Measurements from ENCODE around the gene SMAD4.
"Not testable (repeated sequence)": the region's sequence is repeated elsewhere in the genome, so short reads cannot be mapped to it uniquely, and the experiment has no call there.

SMAD4 gene

DNA sequence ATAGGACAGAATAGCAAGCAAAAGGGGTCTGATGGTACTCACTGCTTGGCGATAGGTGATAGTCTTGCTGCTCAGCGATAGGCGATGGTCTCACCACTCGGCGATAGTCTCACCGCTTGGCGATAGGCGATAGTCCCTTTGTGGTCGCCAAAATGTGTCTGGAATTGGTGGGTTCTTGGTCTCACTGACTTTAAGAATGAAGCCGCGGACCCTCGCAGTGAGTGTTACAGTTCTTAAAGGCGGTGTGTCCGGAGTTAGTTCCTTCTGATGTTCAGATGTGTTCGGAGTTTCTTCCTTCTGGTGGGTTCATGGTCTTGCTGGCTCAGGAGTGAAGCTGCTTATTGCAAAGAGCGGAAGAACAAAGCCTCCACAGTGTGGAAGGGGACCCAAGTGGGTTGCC is 90.0 kb downstream of the SMAD4 start:
- DNase-seq, result not testable (repeated sequence)

DNA sequence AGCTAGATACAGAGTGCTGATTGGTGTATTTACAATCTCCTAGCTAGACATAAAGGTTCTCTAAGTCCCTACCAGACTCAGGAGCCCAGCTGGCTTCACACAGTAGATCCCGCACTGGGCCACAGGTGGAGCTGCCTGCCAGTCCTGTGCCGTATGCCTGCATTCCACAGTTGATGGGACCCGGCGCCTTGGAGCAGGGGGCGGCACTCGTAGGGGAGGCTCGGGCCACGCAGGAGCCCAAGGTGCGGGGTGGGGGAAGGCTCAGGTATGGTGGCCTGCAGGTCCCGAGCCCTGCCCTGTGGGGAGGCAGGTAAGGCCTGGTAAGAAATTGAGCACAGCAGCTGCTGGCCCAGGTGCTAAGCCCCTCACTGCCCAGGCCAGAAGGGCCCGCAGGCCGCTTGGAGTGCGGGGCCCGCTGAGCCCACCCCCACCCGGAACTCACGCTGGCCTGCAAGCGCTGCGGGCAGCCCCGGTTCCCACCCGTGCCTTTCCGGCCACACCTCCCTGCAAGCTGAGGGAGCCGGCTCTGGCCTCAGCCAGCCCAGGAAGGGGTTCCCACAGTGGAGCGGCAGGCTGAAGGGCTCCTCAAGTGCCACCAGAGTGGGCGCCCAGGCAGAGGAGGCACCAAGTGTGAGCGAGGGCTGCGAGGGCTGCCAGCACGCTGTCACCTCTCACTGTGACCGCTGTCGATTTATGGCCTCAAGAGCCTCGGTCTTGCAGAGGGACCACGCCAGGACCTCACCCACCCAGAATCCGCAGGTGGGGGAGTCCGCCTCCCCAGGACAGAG is 91.0 kb downstream of the SMAD4 start:
- DNase-seq, result no peak

DNA sequence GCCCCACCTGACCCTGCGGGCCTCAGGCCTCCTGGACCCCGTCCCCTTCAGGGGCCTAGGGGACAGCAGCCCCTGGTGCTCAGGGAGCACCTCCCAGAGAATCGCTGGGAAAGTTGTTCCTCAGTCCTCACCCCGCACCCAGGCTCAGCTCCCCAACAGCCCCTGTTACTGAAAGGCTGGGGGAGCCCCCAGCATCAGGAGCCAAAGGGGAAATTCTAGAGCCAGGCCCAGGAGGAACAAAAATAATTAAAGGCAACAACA is 91.5 kb downstream of the SMAD4 start:
- no peak for DNase-seq

DNA sequence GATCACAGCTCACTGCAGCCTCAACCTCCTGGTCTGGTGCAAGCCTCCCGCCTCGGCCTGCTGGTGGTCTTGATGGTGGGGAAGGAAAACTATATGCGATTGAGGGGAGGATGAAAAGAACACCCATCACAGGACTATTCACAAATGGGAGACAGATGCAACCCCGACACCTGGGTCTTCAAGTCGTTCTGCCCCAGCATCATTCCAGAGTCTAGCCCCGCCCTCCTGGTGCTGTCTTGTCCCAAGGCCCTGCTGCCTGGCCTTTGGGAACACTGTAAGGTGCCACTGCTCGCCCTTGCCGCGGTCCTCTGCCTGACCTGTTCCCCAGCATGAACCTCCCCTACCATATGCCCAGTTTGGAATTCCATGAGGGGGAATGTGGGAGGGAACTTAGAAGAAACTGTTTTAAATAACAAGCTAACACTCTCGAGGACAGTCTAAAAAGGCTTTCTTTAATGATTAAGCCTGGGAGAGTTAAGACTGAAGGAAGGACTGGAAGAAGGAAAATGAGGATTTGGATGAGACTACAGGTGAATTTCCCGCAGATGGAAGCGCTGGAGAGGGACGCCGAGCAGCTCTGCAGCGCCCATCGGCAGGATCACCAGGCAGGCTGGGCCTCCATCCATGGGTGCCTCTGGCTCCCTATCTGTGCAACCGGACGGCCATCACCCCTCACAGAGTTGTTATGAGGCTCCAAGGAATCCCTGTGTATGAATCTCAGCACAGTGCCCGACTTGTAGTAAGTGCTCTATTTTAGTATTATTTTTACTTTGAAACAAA is 92.4 kb downstream of the SMAD4 start:
- no peak for DNase-seq

DNA sequence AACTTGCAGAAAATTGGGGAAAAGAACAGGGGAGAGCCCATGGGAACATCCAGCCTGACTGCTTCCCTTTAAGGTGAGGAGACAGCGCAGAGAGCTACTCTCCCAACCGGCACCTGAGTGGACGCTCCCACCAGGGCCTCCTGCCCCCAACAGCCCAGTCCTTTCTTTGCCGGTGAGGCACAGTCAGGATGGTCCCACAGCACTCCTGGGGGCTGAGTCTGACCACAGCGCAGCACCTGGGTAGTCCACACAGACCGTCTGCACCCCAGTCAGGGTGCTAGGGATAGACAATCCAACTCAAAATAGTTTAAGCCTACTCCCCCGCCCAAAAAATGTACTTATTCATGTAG is 93.0 kb downstream of the SMAD4 start:
- DNase-seq, result no peak

DNA sequence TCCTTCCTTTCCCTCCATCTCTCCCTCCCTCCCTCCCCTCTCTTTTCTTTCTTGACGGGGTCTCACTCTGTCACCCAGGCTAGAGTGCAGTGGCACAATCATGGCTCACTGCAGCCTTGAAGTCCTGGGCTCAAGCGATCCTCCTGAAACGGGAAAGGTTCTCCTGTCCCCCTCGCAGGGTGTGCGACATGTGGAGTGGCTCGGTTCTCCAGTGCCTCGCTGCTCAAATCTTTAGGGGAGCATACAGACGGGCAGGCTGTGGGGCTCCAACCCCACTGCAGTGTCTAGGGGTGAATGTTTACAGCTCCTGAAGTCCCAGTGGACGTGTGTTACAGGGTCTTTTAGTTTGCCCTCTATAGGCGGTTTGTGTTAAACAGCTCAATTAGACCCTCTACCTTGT is 93.5 kb downstream of the SMAD4 start:
- DNase-seq, result no peak

DNA sequence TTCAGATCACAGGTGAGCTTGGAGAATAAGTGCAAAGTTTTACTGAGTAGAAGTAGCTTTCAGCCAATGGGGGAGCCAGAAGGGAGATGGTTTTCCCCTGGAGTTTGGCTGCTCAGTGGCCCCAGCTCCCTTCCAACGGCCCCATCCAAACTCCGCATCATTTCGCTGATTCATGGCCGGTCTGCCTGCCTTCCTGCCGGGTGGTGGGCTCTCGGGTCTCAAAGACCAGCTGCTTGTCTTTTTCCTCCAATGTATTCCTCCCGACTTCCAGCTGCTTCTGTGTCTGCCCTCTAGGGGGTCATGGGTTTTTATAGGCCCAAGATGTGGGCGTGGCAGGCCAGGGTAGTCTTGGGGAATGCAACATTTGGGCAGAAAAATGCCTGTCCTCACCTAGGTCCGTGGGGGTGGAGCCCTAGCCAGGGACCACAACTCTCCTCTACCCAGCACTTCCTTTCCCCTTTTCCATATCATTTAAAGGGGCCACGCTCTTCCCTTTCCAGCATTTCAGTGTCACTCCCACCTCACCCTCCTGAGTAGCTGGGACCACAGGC is 94.0 kb downstream of the SMAD4 start:
- no peak for DNase-seq

DNA sequence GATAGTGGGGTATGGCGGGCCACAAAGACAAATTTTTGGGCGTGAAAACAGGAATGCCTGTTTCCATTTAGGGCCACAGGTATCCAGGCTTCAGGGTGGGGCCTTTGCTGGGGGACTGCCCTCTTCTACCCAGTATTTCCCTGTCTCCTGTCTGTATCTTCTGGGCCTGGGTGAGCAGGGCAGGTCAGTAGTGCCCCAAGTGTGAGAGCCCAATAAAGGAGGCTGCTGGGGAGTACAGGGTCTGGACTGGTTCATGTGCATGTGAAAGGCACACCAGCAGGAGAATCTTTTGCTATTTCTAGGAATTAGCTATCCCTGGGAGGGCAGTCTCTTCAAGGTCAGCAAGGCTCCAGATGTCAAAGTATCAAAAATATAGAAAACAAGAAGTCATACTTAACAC is 96.0 kb downstream of the SMAD4 start:
- DNase-seq, result no peak

DNA sequence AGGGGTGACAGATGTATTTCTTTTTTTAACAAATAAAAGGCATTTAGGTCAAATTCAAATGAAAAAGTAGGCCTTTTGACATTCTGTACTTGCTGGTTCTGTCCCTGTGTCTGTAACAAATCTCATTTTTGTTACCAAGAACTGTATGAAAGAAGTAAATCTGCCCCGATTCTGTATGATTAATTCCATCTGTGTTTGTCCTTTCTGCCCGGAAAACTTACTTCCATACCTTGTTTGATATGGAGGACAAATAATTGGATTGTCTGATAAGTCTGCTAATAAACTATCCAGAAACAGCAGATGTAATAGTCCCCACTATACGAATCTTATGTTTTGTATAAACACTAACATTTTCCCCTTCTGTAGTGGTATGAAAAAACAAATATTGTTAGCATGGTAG is 97.7 kb downstream of the SMAD4 start:
- DNase-seq, result no peak

DNA sequence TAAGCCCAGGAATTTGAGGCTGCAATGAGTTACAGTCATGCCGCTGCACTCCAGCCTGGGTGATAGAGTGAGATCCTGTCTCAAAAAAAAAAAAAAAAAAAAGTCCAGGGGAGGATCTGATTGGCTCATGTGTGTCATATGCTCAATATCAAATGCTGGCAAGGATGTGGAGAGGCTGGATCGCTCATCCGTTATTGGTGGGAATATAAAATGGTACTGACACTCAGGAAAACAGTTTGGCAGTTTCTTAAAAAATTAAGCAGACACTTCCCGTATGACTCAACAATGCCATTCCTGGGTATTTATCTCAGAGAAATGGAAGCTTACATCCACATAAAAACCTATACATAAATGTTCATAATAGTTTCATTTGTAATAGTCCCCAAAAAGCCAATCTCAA is 98.5 kb downstream of the SMAD4 start:
- DNase-seq, result no peak

DNA sequence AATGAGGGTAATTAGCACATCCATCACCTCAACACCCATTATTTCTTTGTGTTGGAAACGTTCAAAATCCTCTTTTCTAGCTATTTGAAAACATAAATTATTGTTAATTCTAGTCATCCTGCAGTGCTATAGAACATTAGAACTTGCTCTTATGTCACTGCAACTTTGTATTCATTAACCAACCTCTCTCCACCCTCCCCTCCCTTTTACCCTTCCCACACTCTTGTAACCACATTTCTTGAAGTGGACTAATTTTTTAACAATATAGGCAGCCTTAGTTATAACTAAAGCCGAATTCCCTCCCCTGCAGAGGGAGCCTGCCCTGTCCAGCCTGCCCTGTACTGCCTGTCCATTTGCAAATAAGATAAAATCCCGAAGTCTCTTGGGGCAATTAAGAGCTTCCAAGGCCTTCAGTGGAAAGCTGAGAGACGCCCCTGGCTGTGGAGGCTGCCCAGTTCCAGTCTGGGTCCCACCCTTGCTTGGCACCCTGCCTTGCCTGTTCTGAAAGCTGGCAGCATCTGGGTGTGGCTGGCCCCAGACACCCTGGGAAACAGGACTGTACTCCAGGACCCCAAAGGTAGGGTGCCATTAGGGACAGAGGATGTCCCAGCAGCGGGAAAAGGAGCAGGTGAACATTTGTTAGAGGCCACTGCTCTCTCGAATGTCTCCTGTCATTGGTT is 102.4 kb downstream of the SMAD4 start:
- no peak for DNase-seq

DNA sequence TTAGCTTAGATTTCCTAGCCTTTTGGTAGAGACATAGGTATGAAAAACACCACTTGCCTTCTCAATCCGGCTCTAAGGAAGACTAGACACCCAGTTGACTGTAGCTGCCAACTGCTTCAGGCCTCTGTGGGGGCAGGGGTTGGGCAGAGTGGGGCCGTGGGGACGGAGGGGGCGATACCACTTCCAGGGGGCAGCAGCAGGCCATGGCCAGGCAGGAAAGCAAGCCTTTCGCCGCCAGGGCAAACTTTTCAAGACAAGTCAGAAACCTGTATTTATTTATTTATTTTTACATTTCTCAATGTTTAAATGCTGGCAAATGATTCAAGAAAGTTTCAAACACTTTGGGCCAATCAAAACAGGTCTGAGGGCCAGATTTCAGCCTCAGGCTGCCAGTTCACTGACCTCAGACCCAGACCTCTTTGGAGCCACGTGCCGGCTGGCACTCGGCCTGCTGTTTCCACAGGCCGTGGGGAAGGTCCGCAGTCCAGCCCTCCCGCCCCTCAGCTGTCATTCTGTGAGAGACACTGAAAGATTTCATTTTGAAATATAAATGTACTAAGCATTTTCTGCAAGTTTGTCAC is 103.7 kb downstream of the SMAD4 start:
- no peak for DNase-seq

Measured in stimulated activated CD4-positive, alpha-beta T cell treated with anti-CD3 and anti-CD28 coated beads, Interleukin-15, amount 100 ng/mL, for 24 hours (primary cell).